HUES64 (cell line): ENCODE data around the gene VSX1.

Experiments used
- H3K27ac ChIP-seq: 2 replicates; pipeline ENCODE4 v1.7.0; 2013; ENCODE audit warnings: low read depth, low read length, inconsistent platforms
- H3K27me3 ChIP-seq: 2 replicates; pipeline ENCODE4 v1.6.1; 2013; ENCODE audit warnings: mild to moderate bottlenecking, low read length; ENCODE audit not compliant: insufficient read depth
- H3K36me3 ChIP-seq: 2 replicates; pipeline ENCODE4 v1.6.1; 2013; ENCODE audit warnings: mild to moderate bottlenecking, low read length; ENCODE audit not compliant: insufficient read depth
- H3K4me1 ChIP-seq: 2 replicates; pipeline ENCODE4 v1.6.1; 2013; ENCODE audit warnings: mild to moderate bottlenecking, low read length, moderate library complexity; ENCODE audit not compliant: insufficient read depth
- H3K4me3 ChIP-seq: 2 replicates; pipeline ENCODE4 v1.5.1; 2013; ENCODE audit warnings: mild to moderate bottlenecking, low read length, moderate library complexity
- H3K9ac ChIP-seq: 2 replicates; pipeline ENCODE4 v1.6.1; 2013; ENCODE audit warnings: mild to moderate bottlenecking, low read depth, low read length
- H3K9me3 ChIP-seq: 2 replicates; pipeline ENCODE4 v1.6.1; 2013; ENCODE audit warnings: low read depth, low read length; ENCODE audit not compliant: insufficient read depth
- WGBS: fragments of 150-250, 120-280 bp; methylation state at CpG from one replicate; pipeline ENCODE4 v1.1.7; 2013; ENCODE audit warnings: missing lambda C conversion rate; 5-methylcytosine and 5-hydroxymethylcytosine counted together

The VSX1 gene

DNA sequence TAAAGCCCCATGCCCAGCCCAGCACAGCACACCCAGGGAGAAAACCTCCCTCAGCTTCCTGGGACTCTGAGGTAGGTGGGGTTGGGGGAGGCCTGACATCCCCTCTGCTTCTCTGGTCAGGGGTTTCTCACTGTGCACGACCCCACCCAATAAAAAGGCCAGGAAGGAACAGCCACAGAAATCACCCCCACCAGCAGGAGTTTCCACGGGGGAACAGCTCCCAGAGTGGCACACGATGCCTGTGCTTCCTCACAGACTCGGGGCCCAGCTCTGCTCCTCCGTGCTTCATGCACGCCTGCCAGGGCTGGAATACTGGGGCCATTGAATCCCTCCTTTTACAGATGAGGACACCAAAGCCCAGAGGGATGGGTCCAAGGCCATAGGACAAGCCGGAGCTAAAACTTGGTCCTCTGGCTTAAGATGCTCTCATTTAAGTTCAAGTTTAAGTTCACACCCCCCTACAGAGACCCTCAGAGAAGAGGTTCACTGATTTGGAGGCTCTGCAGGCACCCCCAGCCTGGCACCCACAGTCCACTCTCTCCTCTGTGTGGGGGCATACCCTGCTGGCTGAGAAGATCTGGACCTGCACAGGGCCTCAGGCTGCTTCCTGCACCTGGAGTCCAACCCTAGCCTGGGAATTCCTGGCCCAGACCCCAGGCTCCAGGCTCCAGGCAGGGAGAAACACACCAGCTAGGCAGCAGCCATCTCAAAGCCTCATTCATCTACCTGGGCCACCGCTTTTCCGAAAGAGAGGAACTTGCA lies 38.3 kb downstream of the VSX1 start:
- Histone ChIP-seq H3K9me3 (no peaks in the 10 kb centered on the region), H3K27ac (no peak overlapping the region), H3K4me1 (no peaks in the 10 kb centered on the region), H3K27me3 (no peaks in the 10 kb centered on the region), H3K36me3 (no peaks in the 10 kb centered on the region), H3K4me3 (no peak overlapping the region), H3K9ac (no peak overlapping the region)
- WGBS, result 90% methylated on average over 9 of the region's 9 CpGs

DNA sequence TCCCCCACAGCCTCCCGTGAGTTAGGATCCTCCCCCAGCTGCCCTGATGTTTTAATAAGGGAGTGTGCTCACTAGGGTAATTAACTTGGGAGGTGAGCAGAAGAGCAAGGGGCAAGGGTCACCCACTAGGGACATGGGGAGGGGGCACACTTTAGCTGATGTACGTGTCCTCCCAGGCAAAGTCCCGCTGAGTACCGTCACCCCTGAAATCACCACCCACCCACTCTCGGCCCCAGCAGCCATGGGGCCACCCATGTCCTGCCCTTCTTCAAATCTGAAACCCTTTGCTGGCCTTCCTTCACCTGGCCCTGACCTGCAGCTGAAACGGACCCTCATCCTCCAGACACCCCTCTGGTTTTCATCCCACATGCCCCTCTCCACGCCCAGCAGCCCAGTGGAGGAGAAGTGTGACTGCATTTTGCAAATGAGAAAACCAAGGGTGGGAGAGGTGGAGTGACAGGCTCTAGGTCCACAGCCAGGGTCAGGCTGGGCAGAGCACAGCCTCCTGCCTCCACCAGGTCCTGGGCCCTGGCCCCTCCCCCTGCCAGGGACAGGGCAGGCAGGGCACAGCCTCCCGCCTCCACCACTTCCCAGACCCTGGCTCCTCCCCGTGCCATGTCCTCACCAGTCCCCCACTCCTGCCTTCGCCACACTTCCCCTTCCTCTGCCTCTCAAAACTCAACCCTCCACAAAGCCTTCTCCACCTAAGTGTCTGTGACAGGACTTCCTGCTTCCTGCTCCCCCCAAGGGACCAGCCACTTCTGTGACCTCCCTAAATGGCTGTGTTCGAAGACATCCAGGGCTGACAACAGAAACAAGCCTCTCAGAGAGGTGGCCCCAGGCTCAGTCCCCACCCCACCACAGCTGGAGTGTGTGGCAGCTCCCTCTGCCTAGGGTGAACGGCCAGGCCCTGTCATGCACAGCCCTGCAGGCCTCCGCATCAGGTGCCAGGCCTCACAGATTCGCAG lies 39.1 kb downstream of the VSX1 start:
- no peaks in the 10 kb centered on the region for H3K9me3 ChIP-seq
- H3K4me3 ChIP-seq, result no peak overlapping the region
- H3K9ac ChIP-seq, result no peak overlapping the region

GRCh38 chr20:25041813-25042530 lies 40.0 kb downstream of the VSX1 start:
- no peak overlapping the region for H3K9ac ChIP-seq
- 93% methylated on average over 21 of the region's 21 CpGs for WGBS
- H3K27me3 ChIP-seq, result no peaks in the 10 kb centered on the region
- no peak overlapping the region for H3K4me3 ChIP-seq
- H3K27ac ChIP-seq, result no peak overlapping the region
- no peaks in the 10 kb centered on the region for H3K4me1 ChIP-seq
- H3K36me3 ChIP-seq, result no peaks in the 10 kb centered on the region
- no peaks in the 10 kb centered on the region for H3K9me3 ChIP-seq

More for the DNA sequence above, 39.1 kb downstream of the VSX1 start:
- no peaks in the 10 kb centered on the region for H3K27me3 ChIP-seq
- WGBS, result 92% methylated on average over 13 of the region's 14 CpGs
- H3K36me3 ChIP-seq, result no peaks in the 10 kb centered on the region
- H3K4me1 ChIP-seq, result no peaks in the 10 kb centered on the region
- no peak overlapping the region for H3K27ac ChIP-seq

DNA sequence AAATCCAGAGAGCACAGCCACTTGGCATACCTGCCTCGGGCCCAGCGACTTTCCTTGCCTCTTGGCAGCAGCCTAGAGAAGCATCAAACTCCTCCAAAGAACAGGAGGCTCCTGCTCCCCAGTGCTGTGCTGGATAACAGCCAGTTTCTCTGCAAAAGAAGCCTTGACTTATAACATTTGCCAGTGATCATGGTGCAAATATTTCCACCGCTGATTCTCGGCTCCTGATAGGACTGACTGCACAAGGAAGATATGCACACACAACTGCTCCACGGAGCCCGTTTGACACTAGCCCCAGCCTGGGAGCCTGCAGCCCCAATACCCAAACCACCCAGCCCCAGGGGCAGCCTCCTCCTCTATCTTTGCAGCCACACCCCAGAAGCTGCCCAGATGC lies 41.5 kb downstream of the VSX1 start:
- Histone ChIP-seq H3K27ac (no peak overlapping the region), H3K9ac (no peak overlapping the region), H3K36me3 (no peaks in the 10 kb centered on the region), H3K9me3 (no peaks in the 10 kb centered on the region), H3K4me1 (no peaks in the 10 kb centered on the region), H3K4me3 (no peak overlapping the region), H3K27me3 (no peaks in the 10 kb centered on the region; the same call in 1 of the 2 replicates)
- WGBS, result 91% methylated on average over 6 of the region's 6 CpGs

DNA sequence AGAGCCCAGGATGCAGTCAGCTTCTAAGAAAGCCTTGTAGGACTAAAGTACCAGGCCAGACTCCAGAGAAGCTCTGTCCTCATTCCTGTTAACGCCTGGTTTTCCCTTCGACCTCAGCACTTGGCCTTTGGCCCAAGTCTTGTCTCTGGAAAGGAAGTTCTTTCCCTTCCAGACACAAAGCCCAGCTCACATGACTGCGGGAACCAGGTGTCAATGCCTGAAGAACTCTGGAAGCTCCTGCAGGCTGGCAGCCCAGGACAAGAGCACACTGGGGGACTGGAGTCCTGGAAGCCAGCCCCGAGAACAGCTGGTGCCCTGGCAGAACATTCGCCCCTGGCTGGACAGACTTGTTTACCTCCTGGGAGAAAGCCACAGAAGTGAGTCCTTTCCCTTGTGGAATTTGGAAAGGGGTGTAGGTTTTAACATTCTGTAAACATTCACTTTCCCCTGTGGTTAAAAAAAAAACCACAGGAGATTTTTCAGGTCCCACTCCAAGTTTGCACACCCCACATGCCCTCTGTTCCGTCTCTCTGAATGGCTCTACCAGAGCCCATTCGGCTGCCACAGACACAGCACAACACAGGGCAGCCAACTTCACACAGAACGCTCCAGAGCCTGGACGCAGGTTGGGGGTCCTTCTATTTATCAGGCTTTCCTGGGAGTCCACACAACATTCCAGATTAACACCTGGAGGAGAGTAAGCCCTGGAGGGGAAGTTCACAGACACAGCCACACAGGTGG lies 42.1 kb downstream of the VSX1 start:
- Histone ChIP-seq H3K27ac (no peak overlapping the region), H3K9me3 (no peaks in the 10 kb centered on the region), H3K27me3 (no peaks in the 10 kb centered on the region; the same call in 1 of the 2 replicates), H3K4me1 (no peaks in the 10 kb centered on the region), H3K9ac (no peak overlapping the region), H3K36me3 (no peaks in the 10 kb centered on the region), H3K4me3 (no peak overlapping the region)
- 93% methylated on average over 9 of the region's 9 CpGs for WGBS

- Histone ChIP-seq H3K9ac (no peak overlapping the region), H3K27ac (no peak overlapping the region)
Measured at GRCh38 chr20:25038591-25039015, 43.3 kb downstream of the VSX1 start.

DNA sequence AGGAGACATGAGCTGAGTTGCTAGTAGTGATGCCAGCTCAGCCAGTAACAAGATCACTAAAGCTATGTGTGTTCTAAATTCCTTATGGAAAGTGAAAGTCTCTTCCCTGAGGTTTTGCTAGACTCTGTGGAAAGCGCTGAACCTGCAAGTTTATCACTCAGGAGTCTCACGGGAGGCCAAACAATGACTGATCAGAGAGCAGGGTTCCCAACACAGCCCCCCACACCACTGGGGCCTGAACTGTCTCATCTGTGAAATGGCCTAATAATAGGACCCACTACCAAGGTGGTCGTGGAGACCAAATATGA lies 43.9 kb downstream of the VSX1 start:
- 89% methylated on average over 3 of the region's 3 CpGs for WGBS
- H3K36me3 ChIP-seq, result no peaks in the 10 kb centered on the region
- H3K4me1 ChIP-seq, result peaks cover 2% of the 10 kb centered on the region; the same call in 1 of the 2 replicates
- H3K4me3 ChIP-seq, result no peak overlapping the region
- no peaks in the 10 kb centered on the region; the same call in 1 of the 2 replicates for H3K27me3 ChIP-seq
- no peak overlapping the region for H3K27ac ChIP-seq
- H3K9me3 ChIP-seq, result no peaks in the 10 kb centered on the region
- H3K9ac ChIP-seq, result no peak overlapping the region

More at GRCh38 chr20:25038591-25039015, 43.3 kb downstream of the VSX1 start:
- H3K4me1 ChIP-seq, result no peaks in the 10 kb centered on the region
- H3K4me3 ChIP-seq, result no peak overlapping the region
- no peaks in the 10 kb centered on the region for H3K9me3 ChIP-seq
- 88% methylated on average over 6 of the region's 6 CpGs for WGBS
- H3K36me3 ChIP-seq, result no peaks in the 10 kb centered on the region
- H3K27me3 ChIP-seq, result no peaks in the 10 kb centered on the region; the same call in 1 of the 2 replicates

- no peak overlapping the region for H3K4me3 ChIP-seq
- no peaks in the 10 kb centered on the region; the same call in 1 of the 2 replicates for H3K27me3 ChIP-seq
- no peak overlapping the region for H3K27ac ChIP-seq
- H3K9ac ChIP-seq, result no peak overlapping the region
- 92% methylated on average over 15 of the region's 15 CpGs for WGBS
- peaks cover 3% of the 10 kb centered on the region; the same call in 1 of the 2 replicates for H3K4me1 ChIP-seq
- H3K9me3 ChIP-seq, result no peaks in the 10 kb centered on the region
- H3K36me3 ChIP-seq, result no peaks in the 10 kb centered on the region
Measured at GRCh38 chr20:25037288-25038102, 44.4 kb downstream of the VSX1 start.

DNA sequence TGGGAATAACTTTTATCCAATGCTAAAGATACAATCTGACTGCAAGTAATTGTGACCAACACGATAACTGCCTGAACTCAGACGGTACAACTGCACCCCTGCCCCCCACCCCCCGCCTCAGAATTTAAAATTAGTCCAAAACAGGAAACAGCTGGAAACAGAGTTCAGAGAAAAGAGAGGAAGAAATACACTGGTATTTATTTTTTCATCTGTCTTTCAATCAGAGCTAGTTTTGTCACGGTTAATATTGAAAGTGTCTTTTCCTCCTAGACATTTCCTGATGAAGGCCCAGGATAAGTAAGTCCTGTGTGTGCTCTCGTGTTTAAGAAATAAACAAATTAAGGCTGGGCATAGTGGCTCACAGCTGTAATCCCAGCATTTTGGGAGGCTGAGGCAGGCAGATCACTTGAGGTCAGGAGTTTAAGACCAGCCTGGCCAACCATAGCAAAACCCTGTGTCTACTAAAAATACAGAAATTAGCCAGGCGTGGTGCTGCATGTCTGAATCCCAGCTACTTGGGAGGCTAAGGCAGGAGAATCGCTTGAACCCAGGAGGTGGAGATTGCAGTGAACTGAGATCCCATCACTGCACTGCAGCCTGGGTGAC lies 45.5 kb downstream of the VSX1 start:
- Histone ChIP-seq H3K9me3 (no peaks in the 10 kb centered on the region), H3K9ac (no peak overlapping the region), H3K27ac (no peak overlapping the region), H3K27me3 (no peaks in the 10 kb centered on the region; the same call in 1 of the 2 replicates), H3K36me3 (no peaks in the 10 kb centered on the region), H3K4me1 (peaks cover 3% of the 10 kb centered on the region; the same call in 1 of the 2 replicates), H3K4me3 (no peak overlapping the region)
- 87% methylated on average over 6 of the region's 7 CpGs for WGBS
